A673 (cell line): ENCODE measurements around the gene ILF3. TPM values are rescaled to one million over a fixed set of nuclear protein-coding genes. Genes with fewer than 3 reads are reported as not detected.

Experiments
- BruUV-seq: library from RNA; stranded (reverse); fragments of 400-500 nt; replicated peaks from 2 replicates; lab custom pipeline; 2021; lab: Mats Ljungman, UMichigan
- CTCF ChIA-PET: fragments of 300-600 bp; sonication (Branson Sonifier 250); formaldehyde crosslinking; loops from one replicate; lab custom pipeline; 2022; ENCODE audit warnings: antibody characterized with exemption; lab: Charles Lee
- POLR2A ChIA-PET: fragments of 300-600 bp; sonication (Branson Sonifier 250); formaldehyde crosslinking; loops from one replicate; lab custom pipeline; 2022; ENCODE audit warnings: antibody characterized with exemption; ENCODE audit not compliant: low non-redundant PET; lab: Charles Lee
- DNase-seq: peaks from one replicate; pipeline ENCODE4 v3.0.0-alpha.2; 2015; ENCODE audit warnings: low spot score
- H3K27ac ChIP-seq: fragments of 200-600 bp; sonication (generic); 2 replicates; pipeline ENCODE4 v1.5.1; 2016; ENCODE audit warnings: mixed run types, low read depth, mild to moderate bottlenecking, mixed read lengths, antibody characterized with exemption, low read length; ENCODE audit not compliant: poor library complexity, severe bottlenecking
- H3K27me3 ChIP-seq: fragments of 200-600 bp; sonication (generic); replicated peaks from 2 replicates; pipeline ENCODE4 v1.6.1; 2017; ENCODE audit warnings: mixed run types, low read depth, mild to moderate bottlenecking, mixed read lengths, antibody characterized with exemption, low read length; ENCODE audit not compliant: insufficient read depth, poor library complexity
- H3K36me3 ChIP-seq: fragments of 200-600 bp; sonication (generic); 2 replicates; pipeline ENCODE4 v1.6.1; 2016; ENCODE audit warnings: mixed run types, mild to moderate bottlenecking, mixed read lengths, antibody characterized with exemption, low read length; ENCODE audit not compliant: insufficient read depth, poor library complexity, severe bottlenecking
- H3K4me1 ChIP-seq: fragments of 200-600 bp; sonication (generic); 2 replicates; pipeline ENCODE4 v1.6.1; 2017; ENCODE audit warnings: mixed run types, mild to moderate bottlenecking, mixed read lengths, antibody characterized with exemption, low read length; ENCODE audit not compliant: insufficient read depth, poor library complexity, severe bottlenecking
- H3K4me3 ChIP-seq: fragments of 200-600 bp; sonication (generic); 2 replicates; pipeline ENCODE4 v1.5.1; 2016; ENCODE audit warnings: low read depth, mixed run types, mild to moderate bottlenecking, mixed read lengths, low read length; ENCODE audit not compliant: poor library complexity, severe bottlenecking
- H3K9me3 ChIP-seq: fragments of 200-600 bp; sonication (generic); 2 replicates; pipeline ENCODE4 v1.6.1; 2016; ENCODE audit warnings: mixed run types, low read depth, mild to moderate bottlenecking, mixed read lengths, antibody characterized with exemption, low read length; ENCODE audit not compliant: poor library complexity, severe bottlenecking
- CTCF ChIP-seq: fragments of 300-800, 200-600 bp; sonication (generic); conservative IDR thresholded peaks from 2 replicates; pipeline ENCODE4 v1.5.1; 2017; ENCODE audit warnings: low read depth, mild to moderate bottlenecking, antibody characterized with exemption, low read length, moderate library complexity, mixed read lengths
- EZH2 ChIP-seq: fragments of 200-600 bp; sonication (generic); IDR thresholded peaks from 2 replicates; pipeline ENCODE4 v1.6.1; 2017; ENCODE audit warnings: borderline replicate concordance, low read depth, mild to moderate bottlenecking, mixed read lengths, antibody characterized with exemption, low read length; ENCODE audit not compliant: poor library complexity, severe bottlenecking
- intact Hi-C: fragments of 100-400 bp; cut with micrococcal nuclease; formaldehyde crosslinking; loops from one replicate; pipeline ENCODE4 v1.10.0; 2022; ENCODE audit not compliant: unreplicated experiment
- total RNA-seq: library from RNA; stranded (reverse); gene quantifications from 2 replicates; pipeline ENCODE4 v1.2.3, GENCODE V29; 2021

ILF3 gene
- total RNA-seq, 1 experiment from 2014 or later: 683 TPM

- intact Hi-C loops: no loop called here
- no TSS peak for BruUV-seq
- ChIA-PET CTCF (no interaction called here), POLR2A (no interaction called here)
- no peak overlapping the region for H3K4me3 ChIP-seq
- no peaks in the 10 kb centered on the region for H3K27me3 ChIP-seq
- TF ChIP-seq CTCF (no peak), EZH2 (no peak)
- no peak for DNase-seq
- no peaks in the 10 kb centered on the region for H3K36me3 ChIP-seq
- no peaks in the 10 kb centered on the region for H3K4me1 ChIP-seq
- H3K9me3 ChIP-seq: no peaks in the 10 kb centered on the region
- no peak overlapping the region for H3K27ac ChIP-seq
Measured at GRCh38 chr19:10624585-10624984, 29.6 kb upstream of the ILF3 start.

- ChIA-PET CTCF (no interaction called here), POLR2A (no interaction called here)
- Histone ChIP-seq H3K36me3 (no peaks in the 10 kb centered on the region), H3K27me3 (no peaks in the 10 kb centered on the region), H3K9me3 (no peaks in the 10 kb centered on the region), H3K4me1 (no peaks in the 10 kb centered on the region), H3K27ac (no peak within 1 kb of the TSS), H3K4me3 (peak within 1 kb of the TSS; percentile 35)
- no TSS peak for BruUV-seq
- DNase-seq: no peak
- TF ChIP-seq EZH2 (no peak), CTCF (no peak)
- intact Hi-C loops: no loop called here
Measured at GRCh38 chr19:10625003-10625761, 29.0 kb upstream of the ILF3 start, which contains the start of gene SLC44A2. TSS of gene SLC44A2 (plus strand) at chr19:10625553. CDS start at chr19:10625634, 81 bp downstream.

- ChIA-PET CTCF (no interaction called here), POLR2A (no interaction called here)
- no TSS peak for BruUV-seq
Measured at GRCh38 chr19:10625762-10626138, 28.4 kb upstream of the ILF3 start.

More at GRCh38 chr19:10625762-10626138, 28.4 kb upstream of the ILF3 start:
- no peak for DNase-seq
- peak overlapping the region; percentile 35 for H3K4me3 ChIP-seq
- TF ChIP-seq CTCF: no peak
- no peak for TF ChIP-seq EZH2
- no peaks in the 10 kb centered on the region for H3K27me3 ChIP-seq
- intact Hi-C loops: no loop called here
- H3K4me1 ChIP-seq: no peaks in the 10 kb centered on the region
- H3K9me3 ChIP-seq: no peaks in the 10 kb centered on the region
- no peak overlapping the region for H3K27ac ChIP-seq
- no peaks in the 10 kb centered on the region for H3K36me3 ChIP-seq
